GM12878 (cell line): ENCODE data around the gene CDYL.

Experiments
- CEBPB ChIP-seq, 2 experiments: fragments of 150-350 bp in 1 of 2; IDR thresholded peaks; 2 replicates each; pipeline ENCODE4 v1.6.1; 2012 to 2014; ENCODE audit warnings: low read depth in 2 of 2, low read length in 2 of 2, borderline replicate concordance in 1 of 2, inconsistent platforms in 1 of 2
- CREB1 ChIP-seq: IDR thresholded peaks from 2 replicates; pipeline ENCODE4 v1.6.1; 2012; ENCODE audit warnings: low read depth, mild to moderate bottlenecking, inconsistent platforms
- CTCF ChIP-seq, 3 experiments: IDR thresholded peaks in 2 of 3; conservative IDR thresholded peaks in 1 of 3; 2 replicates each; pipeline ENCODE4 v1.5.1; 2011; ENCODE audit warnings: low read depth in 3 of 3, low read length in 3 of 3, mild to moderate bottlenecking in 3 of 3, control low read depth in 2 of 3, moderate library complexity in 2 of 3, inconsistent platforms in 1 of 3, mixed read lengths in 1 of 3; ENCODE audit not compliant: control insufficient read depth in 2 of 3, insufficient read depth in 1 of 3; ENCODE audit errors: extremely low read depth in 1 of 3
- E4F1 ChIP-seq: fragments of 450-650 bp; IDR thresholded peaks from 2 replicates; pipeline ENCODE4 v1.6.1; 2018; ENCODE audit warnings: borderline replicate concordance, mild to moderate bottlenecking; ENCODE audit not compliant: partially characterized antibody
- ESRRA ChIP-seq: IDR thresholded peaks from 2 replicates; pipeline ENCODE4 v1.6.1; 2012; ENCODE audit warnings: mild to moderate bottlenecking, low read length, improper control_type of control experiment
- FOS ChIP-seq: IDR thresholded peaks from 3 replicates; pipeline ENCODE4 v1.6.1; 2011; ENCODE audit warnings: borderline replicate concordance; ENCODE audit not compliant: insufficient read length; ENCODE audit errors: extremely low read depth
- JUND ChIP-seq: IDR thresholded peaks from 2 replicates; pipeline ENCODE4 v1.6.1; 2012; ENCODE audit warnings: low read depth, mild to moderate bottlenecking, low read length, improper control_type of control experiment, moderate library complexity
- MTA2 ChIP-seq: fragments of 450-650 bp; IDR thresholded peaks from 2 replicates; pipeline ENCODE4 v1.6.1; 2016; ENCODE audit warnings: low read depth, mild to moderate bottlenecking, moderate library complexity
- POLR2A ChIP-seq: IDR thresholded peaks from 2 replicates; pipeline ENCODE4 v1.6.1; 2011; ENCODE audit warnings: low read depth, mild to moderate bottlenecking, low read length
- POLR2AphosphoS5 ChIP-seq: IDR thresholded peaks from 2 replicates; pipeline ENCODE4 v1.6.1; 2011; ENCODE audit warnings: mild to moderate bottlenecking, low read length, inconsistent platforms
- SKIL ChIP-seq: fragments of 450-650 bp; IDR thresholded peaks from 2 replicates; pipeline ENCODE4 v1.6.1; 2017; ENCODE audit warnings: mild to moderate bottlenecking, low read depth, inconsistent platforms; ENCODE audit not compliant: poor library complexity, severe bottlenecking
- USF1 ChIP-seq: IDR thresholded peaks from 2 replicates; pipeline ENCODE4 v1.6.1; 2011; ENCODE audit warnings: borderline replicate concordance, low read depth, mild to moderate bottlenecking, moderate library complexity, mixed read lengths, low read length; ENCODE audit not compliant: insufficient read depth; ENCODE audit errors: extremely low read length
- ZBTB40 ChIP-seq: fragments of 450-650 bp; IDR thresholded peaks from 2 replicates; pipeline ENCODE4 v1.6.1; 2016; ENCODE audit warnings: mild to moderate bottlenecking, moderate library complexity, borderline replicate concordance

GRCh38 chr6:4946521-4946920 lies 170.3 kb downstream of the CDYL start:
- TF ChIP-seq POLR2A, result peak; percentile 28; the same call in 1 of the 2 replicates
- TF ChIP-seq POLR2AphosphoS5, result no peak
- TF ChIP-seq CEBPB (IDR thresholded peaks at IDR 0.05; ENCODE audit: borderline replicate concordance in 1 of 2, low read depth in 2 of 2, low read length in 2 of 2), result no peak
- TF ChIP-seq USF1, result no peak
- TF ChIP-seq SKIL, result no peak
- no peak for TF ChIP-seq CTCF (IDR thresholded peaks at IDR 0.05 in 2 of 3, conservative IDR thresholded peaks at IDR 0.05 in 1 of 3; ENCODE audit: control insufficient read depth in 2 of 3, extremely low read depth in 1 of 3, insufficient read depth in 1 of 3, low read depth in 3 of 3, low read length in 3 of 3)
- TF ChIP-seq FOS, result no peak
- TF ChIP-seq CREB1, result no peak
- TF ChIP-seq ZBTB40, result no peak
- TF ChIP-seq MTA2, result no peak
- no peak for TF ChIP-seq JUND
- no peak for TF ChIP-seq ESRRA
- no peak for TF ChIP-seq E4F1
